Activated CD4-positive, alpha-beta memory T cell treated with anti-CD3 and anti-CD28 coated beads for 36 hours (primary cell): ENCODE data around the gene VPS50. TPM values are rescaled to one million over a fixed set of nuclear protein-coding genes. Genes with fewer than 3 reads are reported as not detected.

ENCODE experiments used
- CTCF ChIA-PET: fragments of 350-600 bp; sonication (Branson Sonifier 250); formaldehyde crosslinking; loops from one replicate; lab custom pipeline; 2021; ENCODE audit warnings: antibody characterized with exemption, inconsistent platforms; lab: Charles Lee
- POLR2A ChIA-PET: fragments of 350-600 bp; sonication (Branson Sonifier 250); formaldehyde crosslinking; loops from one replicate; lab custom pipeline; 2021; ENCODE audit warnings: antibody characterized with exemption; lab: Charles Lee
- DNase-seq: peaks from one replicate; pipeline ENCODE4 v3.0.0-alpha.2; 2020
- H3K27ac Mint-ChIP-seq: one replicate; pipeline ENCODE4 v1.8.0; 2021; ENCODE audit warnings: mixed read lengths
- H3K27me3 Mint-ChIP-seq: one replicate; pipeline ENCODE4 v1.8.0; 2021; ENCODE audit warnings: mixed read lengths
- H3K36me3 Mint-ChIP-seq: one replicate; pipeline ENCODE4 v1.8.0; 2021; ENCODE audit warnings: mixed read lengths
- H3K4me1 Mint-ChIP-seq: one replicate; pipeline ENCODE4 v1.8.0; 2021; ENCODE audit warnings: low read depth, mixed read lengths
- H3K4me3 Mint-ChIP-seq: one replicate; pipeline ENCODE4 v1.8.0; 2021; ENCODE audit warnings: mild to moderate bottlenecking, mixed read lengths
- H3K9me3 Mint-ChIP-seq: one replicate; pipeline ENCODE4 v1.8.0; 2021; ENCODE audit warnings: mixed read lengths
- intact Hi-C: fragments of 100-400 bp; cut with micrococcal nuclease; formaldehyde crosslinking; loops from one replicate; pipeline ENCODE4 v1.15.1; 2023
- total RNA-seq, 2 experiments: library from RNA; stranded (reverse); gene quantifications; one replicate each; pipeline ENCODE4 v1.2.3, GENCODE V29; 2021

VPS50 gene
- total RNA-seq: 10 to 100 TPM; 15.2 to 18.0 TPM

GRCh38 chr7:93231799-93232672, at the start of gene VPS50:
Gene VPS50 (plus strand): TSS chr7:93232366. CDS start chr7:93232468, 102 bp downstream.
- H3K27ac Mint-ChIP-seq: peak within 1 kb of the TSS; percentile 90

DNA sequence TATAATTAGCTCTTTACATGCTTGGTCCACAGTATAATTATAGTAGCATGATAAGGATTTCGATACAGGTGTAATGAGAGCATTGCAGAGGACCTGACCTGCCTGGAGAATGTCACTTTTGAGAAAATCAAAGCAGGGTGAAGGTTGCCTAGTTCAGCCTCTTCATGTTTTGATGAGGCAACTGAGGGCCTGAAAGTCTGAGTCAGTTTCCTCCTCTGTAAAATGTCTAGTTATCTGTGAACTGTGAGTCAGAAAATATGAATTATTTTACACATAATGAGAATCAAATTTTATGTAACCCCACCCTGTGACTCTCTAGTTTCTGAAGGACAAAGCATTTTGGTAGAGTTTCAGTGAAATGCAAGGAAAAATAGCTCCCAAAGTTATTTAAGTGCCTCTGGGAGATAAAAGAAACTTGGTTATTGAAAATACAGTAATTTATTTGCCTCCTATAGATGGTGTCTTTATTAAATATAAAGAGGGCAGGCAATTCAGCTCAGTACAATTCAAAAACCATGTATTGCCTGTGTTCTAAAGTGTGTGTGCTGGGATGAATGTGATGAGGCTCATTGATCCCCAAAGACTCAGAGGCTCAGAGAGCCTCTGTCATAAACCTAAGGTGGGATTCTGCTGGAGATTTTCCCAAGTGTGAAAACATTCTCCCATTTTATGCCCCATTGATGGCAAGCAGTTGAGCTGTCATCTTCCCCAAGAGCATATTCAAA, 46.7 kb upstream of the VPS50 start:
- no peaks in the 10 kb centered on the region for H3K9me3 Mint-ChIP-seq

More at GRCh38 chr7:93231799-93232672, at the start of gene VPS50:
- peak; percentile 95 for DNase-seq
- ChIA-PET CTCF (interaction anchor here (1.1 to 2.6 kb wide), 7 partner anchors 9 to 703 kb away, joined by 3 to 24 read pairs (median 5); partner anchors contain the start of genes PEX1, RBM48 and SAMD9), POLR2A (interaction anchor here (0.9 to 1.9 kb wide), 5 partner anchors 9 to 703 kb away, joined by 3 to 5 read pairs (median 3); partner anchors contain the start of genes CDK6, PEX1 and RBM48)
- Mint-ChIP-seq H3K36me3 (no peaks in the 10 kb centered on the region), H3K4me1 (peaks cover 11% of the 10 kb centered on the region), H3K9me3 (no peaks in the 10 kb centered on the region), H3K4me3 (peak within 1 kb of the TSS; percentile 91), H3K27me3 (no peaks in the 10 kb centered on the region)
- intact Hi-C loops: loop anchor here (1.0 to 5.0 kb wide), 13 partner anchors 47 to 1425 kb away; partner anchors contain the start of genes BET1, FAM133B, GATAD1 and PEX1

DNA sequence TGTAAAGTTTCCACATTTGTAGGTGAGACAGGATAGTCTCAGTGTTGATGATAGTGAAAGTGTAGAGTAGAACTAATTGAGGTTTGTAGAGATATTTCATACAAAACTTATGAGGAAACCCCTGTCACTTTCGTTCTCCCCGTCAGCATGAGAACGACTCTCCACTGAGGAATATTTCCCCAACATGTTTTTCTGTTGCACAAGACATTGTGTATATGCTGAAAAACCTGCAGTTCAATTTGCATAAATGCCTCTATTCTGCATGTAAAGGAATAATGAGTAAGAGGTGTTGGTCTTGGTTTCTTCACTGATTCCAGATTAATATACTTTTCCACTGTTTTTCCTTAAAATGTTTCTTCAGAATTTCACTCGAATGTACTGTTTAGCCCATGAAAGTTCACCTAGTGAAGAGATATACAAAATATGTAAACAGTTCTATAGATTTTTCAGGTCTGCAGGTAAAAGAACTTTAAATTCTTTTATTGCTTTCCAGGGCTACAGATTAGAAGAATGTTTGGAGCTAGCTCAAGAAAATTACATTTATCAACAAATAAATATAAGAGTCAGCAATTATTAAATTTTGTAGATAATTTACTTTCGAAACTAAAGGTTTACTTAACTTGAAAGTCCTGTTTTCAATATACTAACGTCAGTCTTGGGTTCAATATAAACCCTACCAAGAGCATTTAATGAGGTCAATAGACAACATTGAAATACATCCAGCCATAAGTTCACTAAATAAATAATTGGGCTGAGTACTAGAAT, 43.1 kb upstream of the VPS50 start:
- intact Hi-C loops: loop anchor here (5.0 kb wide), 1 partner anchor 42 kb away; the partner anchor contains the start of gene SAMD9L
- Mint-ChIP-seq H3K27me3 (peaks cover 38% of the 10 kb centered on the region), H3K36me3 (no peaks in the 10 kb centered on the region), H3K4me3 (no peak overlapping the region), H3K27ac (no peak overlapping the region), H3K4me1 (peaks cover 9% of the 10 kb centered on the region), H3K9me3 (no peaks in the 10 kb centered on the region)
- CTCF ChIA-PET: no interaction called here
- POLR2A ChIA-PET: no interaction called here
- DNase-seq: no peak

More for the DNA sequence above, 46.7 kb upstream of the VPS50 start:
- intact Hi-C loops: loop anchor here (1.0 to 5.0 kb wide), 4 partner anchors 20 to 70 kb away; partner anchors contain the start of genes SAMD9L and VPS50
- Mint-ChIP-seq H3K27me3 (peaks cover 40% of the 10 kb centered on the region), H3K4me3 (no peak overlapping the region), H3K36me3 (no peaks in the 10 kb centered on the region), H3K4me1 (peaks cover 9% of the 10 kb centered on the region), H3K27ac (no peak overlapping the region)
- ChIA-PET CTCF (interaction anchor here (0.6 to 1.5 kb wide), 4 partner anchors 8 to 68 kb away, joined by 3 to 5 read pairs (median 4); partner anchors contain the start of gene SAMD9), POLR2A (no interaction called here)
- DNase-seq: peak; percentile 28

DNA sequence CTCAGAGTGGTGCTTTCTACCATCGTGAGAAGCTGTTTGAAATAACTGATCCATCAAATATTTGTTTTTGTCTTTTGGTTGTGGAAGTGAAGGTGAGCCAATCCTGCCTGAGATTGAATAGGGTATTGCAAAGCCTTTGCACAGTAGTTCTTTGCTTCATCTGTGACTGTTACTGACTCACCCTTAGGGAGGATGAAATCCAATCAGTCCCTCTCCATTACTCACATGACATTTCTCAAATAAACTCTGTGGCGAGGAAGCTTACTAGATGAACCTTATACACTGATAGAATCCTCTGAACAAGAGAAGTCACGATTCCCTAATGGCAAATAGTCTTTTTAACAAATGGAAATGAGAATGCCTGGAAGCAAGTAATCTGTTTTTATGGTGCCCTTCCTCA, 37.8 kb upstream of the VPS50 start:
- intact Hi-C loops: no loop called here
- DNase-seq: no peak
- Mint-ChIP-seq H3K36me3 (no peaks in the 10 kb centered on the region), H3K9me3 (no peaks in the 10 kb centered on the region), H3K4me3 (no peak overlapping the region), H3K4me1 (no peaks in the 10 kb centered on the region), H3K27ac (no peak overlapping the region), H3K27me3 (peaks cover 26% of the 10 kb centered on the region)
- ChIA-PET POLR2A (no interaction called here), CTCF (interaction anchor here (1.4 to 1.9 kb wide), 2 partner anchors 9 to 33 kb away, joined by 3 to 7 read pairs; no protein-coding TSS in a partner anchor)

DNA sequence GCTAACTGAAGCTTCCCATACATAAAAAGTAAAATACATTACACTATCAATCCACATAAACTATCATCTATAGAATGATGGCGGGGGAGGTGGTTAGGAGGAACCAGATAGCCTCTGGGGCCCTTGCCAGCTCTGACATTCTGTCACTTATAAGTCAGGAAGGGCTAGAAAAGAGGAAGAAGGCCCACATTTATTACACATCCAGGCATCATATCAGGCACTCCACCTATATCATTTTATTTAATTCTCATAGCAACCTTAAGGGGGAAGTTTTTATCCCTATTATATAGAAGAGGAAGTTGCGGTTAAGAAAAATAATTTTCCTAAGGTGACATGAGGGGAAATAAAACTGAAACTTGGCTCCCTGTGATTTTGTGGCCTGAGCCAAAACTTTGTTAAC, 35.8 kb upstream of the VPS50 start:
- Mint-ChIP-seq H3K36me3 (no peaks in the 10 kb centered on the region), H3K27me3 (peaks cover 18% of the 10 kb centered on the region), H3K4me1 (no peaks in the 10 kb centered on the region), H3K4me3 (no peak overlapping the region), H3K9me3 (no peaks in the 10 kb centered on the region), H3K27ac (no peak overlapping the region)
- CTCF ChIA-PET: interaction anchor here (1.6 kb wide), 1 partner anchor 30 kb away, joined by 3 read pairs; the partner anchor contains the start of gene HEPACAM2
- POLR2A ChIA-PET: no interaction called here
- DNase-seq: no peak
- intact Hi-C loops: no loop called here

- H3K9me3 Mint-ChIP-seq: no peaks in the 10 kb centered on the region
- H3K36me3 Mint-ChIP-seq: no peaks in the 10 kb centered on the region
- ChIA-PET POLR2A (no interaction called here), CTCF (no interaction called here)
- no peak overlapping the region for H3K27ac Mint-ChIP-seq
- intact Hi-C loops: no loop called here
- no peaks in the 10 kb centered on the region for H3K4me1 Mint-ChIP-seq
- DNase-seq: no peak
- H3K27me3 Mint-ChIP-seq: peaks cover 19% of the 10 kb centered on the region
- H3K4me3 Mint-ChIP-seq: no peak overlapping the region
Observed at GRCh38 chr7:93198472-93198871, 33.7 kb upstream of the VPS50 start.

DNA sequence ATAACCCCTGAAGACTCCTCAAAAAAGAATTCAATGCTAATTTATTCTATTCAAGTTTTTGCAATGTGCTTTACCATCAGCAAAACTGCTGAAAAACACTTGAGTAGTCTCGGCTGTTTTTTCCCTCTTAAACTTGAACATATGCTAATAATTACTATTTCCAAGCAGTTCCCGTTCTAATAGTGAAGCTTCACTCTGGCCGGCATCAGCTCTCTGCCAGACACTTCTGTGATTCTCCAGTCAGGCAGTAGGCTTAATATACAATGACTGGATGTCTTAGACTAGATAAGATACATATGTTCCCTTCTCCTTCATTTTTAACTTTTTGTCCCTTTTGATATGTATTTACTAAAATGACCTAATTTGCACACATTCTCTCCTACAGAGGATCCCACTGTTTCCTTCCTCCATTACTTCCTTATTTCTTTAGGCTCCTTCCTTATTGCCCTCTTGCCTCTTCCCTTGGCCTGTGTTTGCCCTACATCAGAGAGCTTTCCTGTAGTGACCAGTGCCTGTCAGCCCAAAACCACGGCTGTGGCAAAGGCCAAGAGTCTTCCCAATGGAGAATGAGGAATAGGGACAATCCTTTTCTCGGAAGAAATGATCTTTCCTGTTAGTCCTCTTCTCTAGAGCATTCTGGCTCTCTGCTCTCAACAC, 29.4 kb upstream of the VPS50 start:
- ChIA-PET POLR2A (no interaction called here), CTCF (interaction anchor here (1.3 kb wide), 1 partner anchor 26 kb away, joined by 5 read pairs; no protein-coding TSS in a partner anchor)
- Mint-ChIP-seq H3K36me3 (no peaks in the 10 kb centered on the region), H3K9me3 (no peaks in the 10 kb centered on the region), H3K27me3 (peaks cover 15% of the 10 kb centered on the region), H3K4me1 (no peaks in the 10 kb centered on the region), H3K27ac (no peak overlapping the region), H3K4me3 (no peak overlapping the region)
- no peak for DNase-seq
- intact Hi-C loops: no loop called here

- no peaks in the 10 kb centered on the region for H3K9me3 Mint-ChIP-seq
- ChIA-PET CTCF (interaction anchor here (1.3 kb wide), 1 partner anchor 25 kb away, joined by 5 read pairs; no protein-coding TSS in a partner anchor), POLR2A (no interaction called here)
- H3K27me3 Mint-ChIP-seq: peaks cover 15% of the 10 kb centered on the region
- H3K36me3 Mint-ChIP-seq: no peaks in the 10 kb centered on the region
- DNase-seq: no peak
- intact Hi-C loops: no loop called here
- H3K4me3 Mint-ChIP-seq: no peak overlapping the region
- no peaks in the 10 kb centered on the region for H3K4me1 Mint-ChIP-seq
- H3K27ac Mint-ChIP-seq: no peak overlapping the region
Observed at GRCh38 chr7:93203496-93203895, 28.7 kb upstream of the VPS50 start.

- no peak overlapping the region for H3K4me3 Mint-ChIP-seq
- no peaks in the 10 kb centered on the region for H3K9me3 Mint-ChIP-seq
- no peak overlapping the region for H3K27ac Mint-ChIP-seq
- intact Hi-C loops: no loop called here
- H3K36me3 Mint-ChIP-seq: no peaks in the 10 kb centered on the region
- no peak for DNase-seq
- H3K27me3 Mint-ChIP-seq: peaks cover 14% of the 10 kb centered on the region
- ChIA-PET CTCF (interaction anchor here (0.7 kb wide), 1 partner anchor 24 kb away, joined by 3 read pairs; no protein-coding TSS in a partner anchor), POLR2A (no interaction called here)
- no peaks in the 10 kb centered on the region for H3K4me1 Mint-ChIP-seq
Observed at GRCh38 chr7:93205046-93205445, 27.1 kb upstream of the VPS50 start.

- Mint-ChIP-seq H3K27me3 (peaks cover 29% of the 10 kb centered on the region), H3K4me1 (no peaks in the 10 kb centered on the region), H3K9me3 (no peaks in the 10 kb centered on the region), H3K36me3 (no peaks in the 10 kb centered on the region), H3K4me3 (no peak overlapping the region), H3K27ac (no peak overlapping the region)
- no peak for DNase-seq
- ChIA-PET POLR2A (no interaction called here), CTCF (interaction anchor here (1.0 kb wide), 1 partner anchor 17 kb away, joined by 4 read pairs; no protein-coding TSS in a partner anchor)
- intact Hi-C loops: no loop called here
Observed at GRCh38 chr7:93211228-93211818, 20.8 kb upstream of the VPS50 start.
